Articular chondrocyte of knee joint (primary cell): ENCODE results near the gene CBLL1. TPM values are rescaled to one million over a fixed set of nuclear protein-coding genes. Genes with fewer than 3 reads are reported as not detected.

Experiments
- total RNA-seq: library from RNA; depleted of rRNA; stranded (reverse); fragments of >200 nt; gene quantifications from 2 replicates; pipeline ENCODE4 v1.2.3, GENCODE V29; 2012

CBLL1 gene
- total RNA-seq = 33.5 and 36.3 TPM in 2 replicates

DNA sequence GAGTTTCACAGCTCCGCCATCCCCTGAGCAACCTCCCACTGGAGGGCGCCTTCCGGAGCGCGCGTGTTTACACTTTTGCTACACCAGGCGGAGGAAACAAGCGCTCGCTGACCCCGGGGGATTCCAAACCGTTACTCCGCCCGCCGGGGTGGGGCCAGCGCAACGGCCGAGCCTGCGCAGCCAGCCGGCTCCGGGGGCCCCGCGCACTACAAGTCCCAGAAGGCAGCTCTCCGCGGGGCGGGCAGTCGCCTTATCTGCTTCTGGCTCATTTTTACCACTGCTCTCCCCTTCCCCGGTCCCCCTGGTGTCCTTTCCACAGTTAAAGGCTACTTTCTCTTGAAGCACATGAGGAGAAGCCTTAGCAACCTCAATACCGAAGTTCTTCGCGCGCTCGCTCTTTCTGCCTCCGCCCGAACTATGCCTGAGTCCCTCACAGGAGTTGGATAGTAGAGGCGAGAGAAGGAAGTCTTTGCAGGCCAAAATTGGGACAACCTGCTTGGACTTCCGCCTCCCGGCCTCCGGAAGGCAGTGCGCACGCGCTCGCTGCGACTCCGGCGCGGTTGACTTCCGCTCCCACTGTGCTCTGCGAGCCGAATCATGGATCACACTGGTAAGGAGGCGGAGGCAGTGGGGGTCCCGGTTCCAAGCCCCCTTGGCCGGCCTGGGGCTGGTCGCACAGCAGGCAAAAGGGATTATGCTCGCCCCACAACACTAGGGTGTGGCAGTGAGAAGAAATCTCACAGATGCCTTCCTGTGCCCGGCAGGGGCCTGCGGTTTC is at the start of gene CBLL1:
Gene CBLL1 (plus strand): TSS at position 576 of the 778 bp plus-strand sequence. CDS start 22 bp downstream, at position 598.

GRCh38 chr7:107803009-107803610 is 59.2 kb downstream of the CBLL1 start, which contains the start of gene SLC26A3:
Gene SLC26A3 (minus strand): TSS chr7:107803223. CDS start chr7:107794509, 8,714 bp downstream.

Other genes with a start within 250 kb of the CBLL1 start
- 40.1 and 50.4 TPM in 2 replicates for gene COG5, start 180.2 kb upstream of the CBLL1 start, total RNA-seq
- gene DUS4L, start 180.2 kb upstream of the CBLL1 start, total RNA-seq = 7.7 and 7.8 TPM in 2 replicates
- gene BCAP29, start 163.9 kb upstream of the CBLL1 start, total RNA-seq = 90.2 and 149 TPM in 2 replicates
- 0.65 and 2.4 TPM in 2 replicates for gene SLC26A4, start 83.3 kb upstream of the CBLL1 start, total RNA-seq
- not detected in 2 replicates for gene SLC26A3, start 59.1 kb downstream of the CBLL1 start, total RNA-seq
- gene DLD, start 147.0 kb downstream of the CBLL1 start, total RNA-seq = 77.0 and 80.6 TPM in 2 replicates